DOHH2 (cell line): ENCODE results near the gene TTC39B.

Source experiments
- H3F3A ChIP-seq: fragments of 200-600 bp; sonication (generic), shearing (Covaris generic); 2 replicates; pipeline ENCODE4 v1.6.0; 2016; ENCODE audit warnings: antibody characterized with exemption, mild to moderate bottlenecking; ENCODE audit not compliant: control insufficient read depth, insufficient read depth
- H3K27ac ChIP-seq: fragments of 200-600 bp; sonication (generic); 2 replicates; pipeline ENCODE4 v1.5.1; 2014; ENCODE audit warnings: low read depth, mild to moderate bottlenecking, low read length, moderate library complexity
- H3K27me3 ChIP-seq: fragments of 200-600 bp; sonication (generic); 2 replicates; pipeline ENCODE4 v1.6.1; 2014; ENCODE audit warnings: mild to moderate bottlenecking, low read length, mixed read lengths; ENCODE audit not compliant: control insufficient read depth
- H3K36me3 ChIP-seq: fragments of 200-600 bp; sonication (generic); 2 replicates; pipeline ENCODE4 v1.6.1; 2014; ENCODE audit warnings: mild to moderate bottlenecking, low read length, moderate library complexity, mixed read lengths; ENCODE audit not compliant: control insufficient read depth
- H3K4me1 ChIP-seq: fragments of 200-600 bp; sonication (generic); 2 replicates; pipeline ENCODE4 v1.6.1; 2014; ENCODE audit warnings: mild to moderate bottlenecking, low read length, mixed read lengths; ENCODE audit not compliant: control insufficient read depth
- H3K4me2 ChIP-seq: fragments of 200-600 bp; sonication (generic); 2 replicates; pipeline ENCODE4 v1.6.0; 2014; ENCODE audit warnings: mild to moderate bottlenecking, low read length, moderate library complexity
- H3K4me3 ChIP-seq: fragments of 200-600 bp; sonication (generic); 2 replicates; pipeline ENCODE4 v1.5.1; 2014; ENCODE audit warnings: mild to moderate bottlenecking, low read length, mixed read lengths
- H3K79me2 ChIP-seq: fragments of 200-600 bp; sonication (generic); 2 replicates; pipeline ENCODE4 v1.6.1; 2014; ENCODE audit warnings: mild to moderate bottlenecking, low read length, mixed read lengths; ENCODE audit not compliant: control insufficient read depth
- H3K9me2 ChIP-seq: fragments of 200-600 bp; sonication (generic); replicated peaks from 2 replicates; pipeline ENCODE4 v1.6.1; 2014; ENCODE audit warnings: mild to moderate bottlenecking, low read length, mixed read lengths; ENCODE audit not compliant: control insufficient read depth
- H3K9me3 ChIP-seq: fragments of 200-600 bp; sonication (generic); 2 replicates; pipeline ENCODE4 v1.6.1; 2014; ENCODE audit warnings: antibody characterized with exemption, low read length, mixed read lengths; ENCODE audit not compliant: control insufficient read depth, insufficient read depth
- H4K20me1 ChIP-seq: fragments of 200-600 bp; sonication (generic); 2 replicates; pipeline ENCODE4 v1.6.0; 2014; ENCODE audit warnings: low read depth, mild to moderate bottlenecking, antibody characterized with exemption, low read length, moderate library complexity; ENCODE audit not compliant: control insufficient read depth, insufficient read depth
- EZH2phosphoT487 ChIP-seq: fragments of 200-600 bp; sonication (generic); IDR thresholded peaks from 2 replicates; pipeline ENCODE4 v1.6.1; 2017; ENCODE audit warnings: borderline replicate concordance, mild to moderate bottlenecking, antibody characterized with exemption, low read length, moderate library complexity, mixed read lengths
- TF ChIP-seq, protein P1 (sequence below): fragments of 200-600 bp; sonication (generic); IDR thresholded peaks from one replicate; pipeline ENCODE4 v1.5.1; 2014; ENCODE audit warnings: antibody characterized with exemption, mild to moderate bottlenecking, low read depth, low read length; ENCODE audit not compliant: poor library complexity, severe bottlenecking

The TTC39B gene

DNA sequence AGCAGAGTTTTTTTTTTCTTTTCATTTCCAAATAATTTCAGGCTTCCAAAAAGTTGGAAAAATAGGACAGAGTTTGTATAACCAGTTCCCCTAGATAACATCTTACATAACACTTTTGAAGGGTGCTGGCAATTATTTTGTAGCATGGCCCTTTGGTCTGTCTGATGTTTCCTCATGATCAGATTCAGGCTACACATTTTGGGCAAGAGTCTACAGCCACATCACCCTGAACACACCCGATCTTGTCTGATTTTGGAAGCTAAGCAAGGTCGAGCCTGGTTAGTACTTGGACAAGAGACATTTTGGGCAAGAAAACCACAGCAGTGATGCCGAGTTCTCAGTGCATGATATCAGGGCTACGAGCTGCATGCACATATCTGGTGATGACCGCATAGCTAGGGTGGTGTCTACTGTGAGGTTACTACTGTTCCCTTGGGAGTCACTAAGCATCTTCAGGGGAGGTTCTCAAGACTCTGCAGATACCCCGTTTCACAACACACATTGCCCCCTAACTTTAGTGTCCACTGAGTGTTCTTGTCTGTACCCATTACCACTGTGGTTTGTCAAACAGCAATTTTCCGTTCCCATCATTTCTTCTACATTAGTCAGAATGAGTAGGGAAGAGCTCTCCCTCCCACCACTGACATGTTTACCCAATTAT, 86.2 kb downstream of the TTC39B start:
- Histone ChIP-seq H3K36me3 (no peaks in the 10 kb centered on the region), H4K20me1 (no peaks in the 10 kb centered on the region), H3K9me2 (no peaks in the 10 kb centered on the region), H3F3A (no peaks in the 10 kb centered on the region), H3K9me3 (no peaks in the 10 kb centered on the region), H3K4me3 (no peak overlapping the region), H3K4me1 (no peaks in the 10 kb centered on the region), H3K4me2 (no peak overlapping the region), H3K27me3 (peaks cover 11% of the 10 kb centered on the region; the same call in 1 of the 2 replicates), H3K79me2 (no peaks in the 10 kb centered on the region), H3K27ac (no peak overlapping the region)
- TF ChIP-seq EZH2phosphoT487, result no peak
- TF ChIP-seq, protein P1, sequence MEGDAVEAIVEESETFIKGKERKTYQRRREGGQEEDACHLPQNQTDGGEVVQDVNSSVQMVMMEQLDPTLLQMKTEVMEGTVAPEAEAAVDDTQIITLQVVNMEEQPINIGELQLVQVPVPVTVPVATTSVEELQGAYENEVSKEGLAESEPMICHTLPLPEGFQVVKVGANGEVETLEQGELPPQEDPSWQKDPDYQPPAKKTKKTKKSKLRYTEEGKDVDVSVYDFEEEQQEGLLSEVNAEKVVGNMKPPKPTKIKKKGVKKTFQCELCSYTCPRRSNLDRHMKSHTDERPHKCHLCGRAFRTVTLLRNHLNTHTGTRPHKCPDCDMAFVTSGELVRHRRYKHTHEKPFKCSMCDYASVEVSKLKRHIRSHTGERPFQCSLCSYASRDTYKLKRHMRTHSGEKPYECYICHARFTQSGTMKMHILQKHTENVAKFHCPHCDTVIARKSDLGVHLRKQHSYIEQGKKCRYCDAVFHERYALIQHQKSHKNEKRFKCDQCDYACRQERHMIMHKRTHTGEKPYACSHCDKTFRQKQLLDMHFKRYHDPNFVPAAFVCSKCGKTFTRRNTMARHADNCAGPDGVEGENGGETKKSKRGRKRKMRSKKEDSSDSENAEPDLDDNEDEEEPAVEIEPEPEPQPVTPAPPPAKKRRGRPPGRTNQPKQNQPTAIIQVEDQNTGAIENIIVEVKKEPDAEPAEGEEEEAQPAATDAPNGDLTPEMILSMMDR, result no peak

DNA sequence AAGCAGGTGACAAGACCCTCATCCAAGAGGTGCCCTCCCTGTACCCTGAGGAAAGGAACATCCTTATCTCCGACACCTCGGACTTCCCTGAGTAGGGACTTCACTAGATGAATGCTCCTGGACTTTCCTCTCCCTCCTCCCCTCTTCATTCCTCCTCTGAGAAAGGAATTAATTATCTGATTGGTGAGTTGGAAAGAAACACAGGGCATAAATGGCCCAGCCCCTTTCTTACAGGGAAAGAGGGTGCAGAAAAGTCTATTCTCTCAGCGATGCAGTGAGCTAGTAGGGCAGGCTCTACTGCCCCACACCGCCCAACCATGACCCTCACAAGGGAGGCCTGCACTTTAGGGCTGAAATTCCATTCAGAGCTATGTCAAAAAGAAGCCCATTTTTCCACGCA, 87.5 kb downstream of the TTC39B start:
- Histone ChIP-seq H3K4me2 (no peak overlapping the region), H3K9me3 (no peaks in the 10 kb centered on the region), H3K27ac (no peak overlapping the region), H3K9me2 (no peaks in the 10 kb centered on the region), H3K79me2 (no peaks in the 10 kb centered on the region), H3K4me1 (no peaks in the 10 kb centered on the region), H3K36me3 (no peaks in the 10 kb centered on the region), H4K20me1 (no peaks in the 10 kb centered on the region), H3F3A (no peaks in the 10 kb centered on the region), H3K4me3 (no peak overlapping the region), H3K27me3 (peaks cover 11% of the 10 kb centered on the region; the same call in 1 of the 2 replicates)
- no peak for TF ChIP-seq EZH2phosphoT487
- TF ChIP-seq, protein P1, result no peak

DNA sequence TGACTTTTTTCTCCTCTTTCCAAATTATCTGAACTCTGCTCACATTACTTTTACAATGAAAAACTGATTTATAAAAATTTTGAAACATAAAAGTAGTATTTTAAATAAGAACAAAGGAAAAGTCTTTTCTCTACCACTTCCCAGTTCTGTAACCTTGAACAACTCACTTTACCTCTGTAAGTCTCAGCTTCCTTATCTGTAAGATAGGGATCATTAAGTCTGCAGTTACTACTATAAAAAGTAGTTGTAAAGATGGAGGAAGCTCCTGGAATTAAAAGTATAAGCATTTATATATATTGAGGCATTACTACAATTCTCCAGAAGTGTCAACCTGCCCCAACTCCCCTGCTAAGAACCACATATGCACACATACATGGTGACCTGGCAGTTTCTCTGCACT, 88.0 kb downstream of the TTC39B start:
- Histone ChIP-seq H3K9me2 (no peaks in the 10 kb centered on the region), H3F3A (no peaks in the 10 kb centered on the region), H3K27ac (no peak overlapping the region), H3K27me3 (peaks cover 8% of the 10 kb centered on the region; the same call in 1 of the 2 replicates), H3K4me2 (no peak overlapping the region), H4K20me1 (no peaks in the 10 kb centered on the region), H3K36me3 (no peaks in the 10 kb centered on the region), H3K9me3 (no peaks in the 10 kb centered on the region), H3K4me1 (no peaks in the 10 kb centered on the region), H3K4me3 (no peak overlapping the region), H3K79me2 (no peaks in the 10 kb centered on the region)
- TF ChIP-seq, protein P1, result no peak
- no peak for TF ChIP-seq EZH2phosphoT487
